HL-60 (cell line): ENCODE data around the gene CCDC87.

Experiments used
- CTCF ChIP-seq: IDR thresholded peaks from one replicate; pipeline ENCODE4 v1.5.1; 2011; ENCODE audit warnings: low read length, control low read depth, inconsistent platforms; ENCODE audit not compliant: insufficient read depth
- POLR2AphosphoS5 ChIP-seq: IDR thresholded peaks from 2 replicates; pipeline ENCODE4 v1.6.1; 2012; ENCODE audit warnings: low read depth
- TF ChIP-seq, protein P1 (sequence below): IDR thresholded peaks from 2 replicates; pipeline ENCODE4 v1.6.1; 2012; ENCODE audit warnings: low read depth; ENCODE audit not compliant: insufficient replicate concordance

DNA sequence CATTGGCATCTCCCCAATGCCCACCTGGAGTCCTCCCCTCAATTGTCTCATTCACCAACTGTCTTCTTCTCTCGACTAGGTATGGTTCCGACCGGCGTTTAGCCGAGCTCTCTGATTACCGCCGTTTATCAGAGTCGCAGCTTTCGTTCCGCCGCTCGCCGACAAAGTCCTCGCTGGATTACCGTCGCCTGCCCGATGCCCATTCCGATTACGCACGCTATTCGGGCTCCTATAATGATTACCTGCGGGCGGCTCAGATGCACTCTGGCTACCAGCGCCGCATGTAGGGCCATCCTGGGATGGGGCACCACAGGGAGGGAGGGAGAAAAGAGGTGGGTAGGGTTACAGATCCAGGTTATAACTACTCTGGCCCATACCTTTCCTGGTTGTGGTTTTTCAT is 33.5 kb upstream of the CCDC87 start:
- TF ChIP-seq CTCF (no peak), POLR2AphosphoS5 (no peak)
- TF ChIP-seq, protein P1, sequence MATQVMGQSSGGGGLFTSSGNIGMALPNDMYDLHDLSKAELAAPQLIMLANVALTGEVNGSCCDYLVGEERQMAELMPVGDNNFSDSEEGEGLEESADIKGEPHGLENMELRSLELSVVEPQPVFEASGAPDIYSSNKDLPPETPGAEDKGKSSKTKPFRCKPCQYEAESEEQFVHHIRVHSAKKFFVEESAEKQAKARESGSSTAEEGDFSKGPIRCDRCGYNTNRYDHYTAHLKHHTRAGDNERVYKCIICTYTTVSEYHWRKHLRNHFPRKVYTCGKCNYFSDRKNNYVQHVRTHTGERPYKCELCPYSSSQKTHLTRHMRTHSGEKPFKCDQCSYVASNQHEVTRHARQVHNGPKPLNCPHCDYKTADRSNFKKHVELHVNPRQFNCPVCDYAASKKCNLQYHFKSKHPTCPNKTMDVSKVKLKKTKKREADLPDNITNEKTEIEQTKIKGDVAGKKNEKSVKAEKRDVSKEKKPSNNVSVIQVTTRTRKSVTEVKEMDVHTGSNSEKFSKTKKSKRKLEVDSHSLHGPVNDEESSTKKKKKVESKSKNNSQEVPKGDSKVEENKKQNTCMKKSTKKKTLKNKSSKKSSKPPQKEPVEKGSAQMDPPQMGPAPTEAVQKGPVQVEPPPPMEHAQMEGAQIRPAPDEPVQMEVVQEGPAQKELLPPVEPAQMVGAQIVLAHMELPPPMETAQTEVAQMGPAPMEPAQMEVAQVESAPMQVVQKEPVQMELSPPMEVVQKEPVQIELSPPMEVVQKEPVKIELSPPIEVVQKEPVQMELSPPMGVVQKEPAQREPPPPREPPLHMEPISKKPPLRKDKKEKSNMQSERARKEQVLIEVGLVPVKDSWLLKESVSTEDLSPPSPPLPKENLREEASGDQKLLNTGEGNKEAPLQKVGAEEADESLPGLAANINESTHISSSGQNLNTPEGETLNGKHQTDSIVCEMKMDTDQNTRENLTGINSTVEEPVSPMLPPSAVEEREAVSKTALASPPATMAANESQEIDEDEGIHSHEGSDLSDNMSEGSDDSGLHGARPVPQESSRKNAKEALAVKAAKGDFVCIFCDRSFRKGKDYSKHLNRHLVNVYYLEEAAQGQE: no peak
